HUES64 (cell line): Measurements from ENCODE around the gene RALGPS2.

Experiments used
- H3K27ac ChIP-seq: 2 replicates; pipeline ENCODE4 v1.7.0; 2013; ENCODE audit warnings: low read depth, low read length, inconsistent platforms
- H3K27me3 ChIP-seq: 2 replicates; pipeline ENCODE4 v1.6.1; 2013; ENCODE audit warnings: mild to moderate bottlenecking, low read length; ENCODE audit not compliant: insufficient read depth
- H3K36me3 ChIP-seq: 2 replicates; pipeline ENCODE4 v1.6.1; 2013; ENCODE audit warnings: mild to moderate bottlenecking, low read length; ENCODE audit not compliant: insufficient read depth
- H3K4me1 ChIP-seq: 2 replicates; pipeline ENCODE4 v1.6.1; 2013; ENCODE audit warnings: mild to moderate bottlenecking, low read length, moderate library complexity; ENCODE audit not compliant: insufficient read depth
- H3K4me3 ChIP-seq: 2 replicates; pipeline ENCODE4 v1.5.1; 2013; ENCODE audit warnings: mild to moderate bottlenecking, low read length, moderate library complexity
- H3K9ac ChIP-seq: 2 replicates; pipeline ENCODE4 v1.6.1; 2013; ENCODE audit warnings: mild to moderate bottlenecking, low read depth, low read length
- H3K9me3 ChIP-seq: 2 replicates; pipeline ENCODE4 v1.6.1; 2013; ENCODE audit warnings: low read depth, low read length; ENCODE audit not compliant: insufficient read depth
- WGBS: fragments of 150-250, 120-280 bp; methylation state at CpG from one replicate; pipeline ENCODE4 v1.1.7; 2013; ENCODE audit warnings: missing lambda C conversion rate; 5-methylcytosine and 5-hydroxymethylcytosine counted together

Gene RALGPS2

DNA sequence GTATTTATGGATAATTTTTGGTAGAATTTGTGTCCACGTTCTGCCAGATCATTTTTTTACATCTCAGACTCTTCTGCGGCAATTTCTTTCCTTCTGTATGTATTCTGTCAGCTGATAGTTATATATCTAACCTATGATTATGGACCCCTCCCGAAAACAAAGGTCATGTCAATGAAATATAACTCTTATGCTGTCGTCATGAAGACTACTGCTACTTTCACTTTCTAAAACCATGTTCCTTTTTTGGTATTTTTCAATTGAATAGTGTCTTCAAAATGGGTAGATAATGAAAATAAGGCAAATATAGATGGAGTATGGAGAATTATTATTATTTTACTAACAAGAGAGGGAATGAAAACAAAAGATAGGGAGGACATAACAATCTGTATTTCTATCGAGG, 142.6 kb downstream of the RALGPS2 start:
- WGBS = 95% methylated on average over 4 of the region's 5 CpGs
- peaks cover 44% of the 10 kb centered on the region for H3K4me1 ChIP-seq
- H3K27ac ChIP-seq = no peak overlapping the region
- H3K9ac ChIP-seq = no peak overlapping the region
- H3K9me3 ChIP-seq = no peaks in the 10 kb centered on the region
- no peak overlapping the region for H3K4me3 ChIP-seq
- H3K36me3 ChIP-seq = no peaks in the 10 kb centered on the region
- H3K27me3 ChIP-seq = no peaks in the 10 kb centered on the region

DNA sequence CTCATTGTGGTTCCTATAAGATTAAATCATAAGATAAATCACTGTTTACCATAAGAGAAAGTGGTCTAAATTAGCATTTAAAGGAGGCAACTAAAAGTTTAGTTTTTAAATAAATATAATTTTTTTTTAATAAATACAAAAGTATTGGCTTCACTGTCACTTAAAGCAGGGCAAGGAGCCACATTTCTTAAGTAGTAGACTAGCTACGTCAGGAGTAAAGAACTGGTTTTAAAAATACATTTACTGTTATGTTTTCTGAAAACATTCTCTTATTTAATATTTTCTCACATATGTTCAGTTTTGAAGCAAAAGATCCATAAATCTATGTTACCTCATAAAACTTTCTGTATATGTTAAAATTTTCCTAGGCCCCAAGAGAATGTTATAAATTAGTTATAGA, 143.7 kb downstream of the RALGPS2 start:
- peaks cover 44% of the 10 kb centered on the region for H3K4me1 ChIP-seq
- peak overlapping the region; percentile 69; the same call in 1 of the 2 replicates for H3K27ac ChIP-seq
- no peaks in the 10 kb centered on the region for H3K36me3 ChIP-seq
- no peaks in the 10 kb centered on the region for H3K9me3 ChIP-seq
- no peak overlapping the region for H3K9ac ChIP-seq
- H3K4me3 ChIP-seq = peak overlapping the region; percentile 9; the same call in 1 of the 2 replicates
- H3K27me3 ChIP-seq = no peaks in the 10 kb centered on the region
- no CpG with 5 or more reads among the region's 1 CpG for WGBS

DNA sequence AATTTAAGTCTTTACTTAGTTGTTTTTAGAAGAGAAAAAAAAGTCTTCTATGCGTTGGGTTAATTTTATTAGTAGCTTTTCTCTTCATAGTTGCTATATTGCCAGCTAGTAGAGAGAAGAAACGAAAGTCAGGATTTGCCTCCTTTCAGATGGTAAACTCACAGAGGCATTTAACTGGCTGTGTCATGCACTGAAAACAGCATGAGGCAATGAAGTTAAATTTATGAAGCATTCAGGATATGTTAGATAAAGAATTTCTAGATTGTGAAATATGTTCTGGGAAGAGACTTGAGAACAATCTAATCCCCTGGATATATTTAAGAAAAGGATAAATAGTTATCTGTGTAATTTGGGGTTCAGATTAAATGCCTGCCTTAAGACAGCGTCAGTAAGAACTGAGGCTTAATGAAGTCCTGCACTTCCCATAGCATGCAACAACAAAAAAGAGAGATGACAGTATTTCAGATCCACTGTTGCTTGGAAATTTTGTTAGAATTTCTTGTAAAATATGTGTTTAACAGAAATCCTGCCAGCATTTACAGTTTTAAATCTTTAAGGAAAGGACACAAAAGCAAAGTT, 144.2 kb downstream of the RALGPS2 start:
- peak overlapping the region; percentile 9; the same call in 1 of the 2 replicates for H3K4me3 ChIP-seq
- no peaks in the 10 kb centered on the region for H3K27me3 ChIP-seq
- H3K27ac ChIP-seq = peak overlapping the region; percentile 69; the same call in 1 of the 2 replicates

DNA sequence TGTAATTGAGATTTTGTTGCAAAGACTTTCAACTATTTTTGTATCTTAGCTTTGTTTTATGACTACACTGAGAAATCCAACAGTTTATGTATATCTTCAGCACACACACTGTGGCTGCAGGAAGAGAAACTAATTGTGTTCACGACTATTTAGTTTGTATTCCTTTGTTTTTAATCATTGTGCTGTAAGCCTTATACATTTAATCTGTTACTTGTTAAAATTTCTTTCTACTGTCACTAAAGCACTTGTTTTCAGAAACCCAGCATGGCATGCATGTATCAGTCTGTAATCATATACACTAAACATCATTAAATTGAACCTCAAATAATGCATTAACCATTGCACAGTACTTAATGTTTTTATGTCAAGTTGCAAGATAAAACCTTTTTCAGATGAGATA, 145.2 kb downstream of the RALGPS2 start:
- Histone ChIP-seq H3K4me3 (no peak overlapping the region), H3K9ac (no peak overlapping the region), H3K27ac (no peak overlapping the region), H3K4me1 (peaks cover 41% of the 10 kb centered on the region), H3K9me3 (no peaks in the 10 kb centered on the region), H3K36me3 (no peaks in the 10 kb centered on the region), H3K27me3 (no peaks in the 10 kb centered on the region)
- WGBS = no CpG with 5 or more reads among the region's 1 CpG

More for the DNA sequence above, 144.2 kb downstream of the RALGPS2 start:
- Histone ChIP-seq H3K4me1 (peaks cover 43% of the 10 kb centered on the region), H3K9ac (no peak overlapping the region), H3K9me3 (no peaks in the 10 kb centered on the region), H3K36me3 (no peaks in the 10 kb centered on the region)
- WGBS = 26% methylated on average over 3 of the region's 3 CpGs

DNA sequence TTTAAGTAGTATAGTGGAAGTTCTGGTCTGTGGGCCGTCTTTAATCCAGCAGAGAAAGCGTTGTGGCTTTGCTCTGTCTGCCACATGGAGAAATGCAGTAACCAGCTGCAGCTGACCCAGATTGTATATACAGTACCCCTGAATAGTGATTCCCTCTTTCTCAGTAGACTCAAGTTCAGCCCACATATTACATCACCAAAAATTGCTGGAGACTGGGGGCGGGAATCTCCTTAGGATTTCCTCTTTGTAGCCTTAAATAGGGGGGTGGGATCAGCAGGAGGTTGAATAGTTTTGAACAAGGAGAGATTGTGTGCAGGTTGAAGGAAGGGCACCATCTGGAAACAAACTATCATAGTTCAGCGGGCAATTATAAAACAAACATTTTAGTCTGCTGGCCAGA, 145.9 kb downstream of the RALGPS2 start, which contains the start of gene ANGPTL1:
Gene ANGPTL1, minus strand, starts transcription at position 134 of the 400 bp plus-strand sequence. CDS start 5,301 bp downstream, outside the sequence.
- no peak within 1 kb of the TSS for H3K4me3 ChIP-seq
- H3K9me3 ChIP-seq = no peaks in the 10 kb centered on the region
- no peaks in the 10 kb centered on the region for H3K36me3 ChIP-seq
- H3K27ac ChIP-seq = peak within 1 kb of the TSS; percentile 39
- H3K27me3 ChIP-seq = no peaks in the 10 kb centered on the region
- H3K4me1 ChIP-seq = peaks cover 41% of the 10 kb centered on the region
- H3K9ac ChIP-seq = peak within 1 kb of the TSS; percentile 8; the same call in 1 of the 2 replicates
- WGBS = 57% methylated on average over 4 of the region's 4 CpGs

DNA sequence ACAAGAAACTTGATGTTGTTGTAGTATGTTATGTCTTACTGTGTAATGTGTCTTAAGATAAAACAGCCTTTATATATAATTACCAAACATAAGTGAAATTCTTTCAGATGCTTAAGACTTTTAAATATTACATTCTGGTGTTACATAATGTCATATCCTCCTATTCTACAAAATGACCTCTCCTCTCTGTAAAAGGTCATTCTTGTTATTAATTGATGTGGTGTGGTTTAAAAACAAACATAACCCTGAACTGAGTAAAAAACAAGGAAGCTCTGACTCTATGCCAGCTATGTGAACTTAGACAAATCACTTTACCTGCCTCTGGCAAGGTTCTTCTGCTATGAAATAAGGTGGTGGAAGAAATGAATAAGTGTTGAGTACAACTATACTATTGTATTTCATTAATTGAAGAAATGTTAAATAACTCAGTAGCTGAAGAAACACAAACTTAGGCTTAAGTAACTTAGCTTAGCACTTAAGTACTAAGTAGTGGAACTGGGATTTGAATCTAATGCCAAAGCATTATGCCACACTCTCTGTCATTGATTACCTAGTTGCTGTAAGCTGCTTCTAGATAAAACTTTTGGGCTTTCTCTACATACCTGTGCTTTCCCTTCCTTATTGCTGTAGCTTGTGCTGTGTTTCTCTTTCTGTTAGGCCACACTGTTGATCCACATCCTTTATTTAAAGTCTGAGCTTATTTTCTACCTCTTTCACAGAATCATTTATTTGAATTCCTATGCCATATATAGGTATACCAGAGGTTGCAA, 146.7 kb downstream of the RALGPS2 start:
- Histone ChIP-seq H3K4me1 (peaks cover 41% of the 10 kb centered on the region), H3K36me3 (no peaks in the 10 kb centered on the region), H3K27ac (peak overlapping the region; percentile 39; the same call in 1 of the 2 replicates), H3K4me3 (no peak overlapping the region), H3K9me3 (no peaks in the 10 kb centered on the region), H3K9ac (0 out of 2 replicates have a peak overlapping the region, but pooled peaks have one; percentile 8), H3K27me3 (no peaks in the 10 kb centered on the region)

DNA sequence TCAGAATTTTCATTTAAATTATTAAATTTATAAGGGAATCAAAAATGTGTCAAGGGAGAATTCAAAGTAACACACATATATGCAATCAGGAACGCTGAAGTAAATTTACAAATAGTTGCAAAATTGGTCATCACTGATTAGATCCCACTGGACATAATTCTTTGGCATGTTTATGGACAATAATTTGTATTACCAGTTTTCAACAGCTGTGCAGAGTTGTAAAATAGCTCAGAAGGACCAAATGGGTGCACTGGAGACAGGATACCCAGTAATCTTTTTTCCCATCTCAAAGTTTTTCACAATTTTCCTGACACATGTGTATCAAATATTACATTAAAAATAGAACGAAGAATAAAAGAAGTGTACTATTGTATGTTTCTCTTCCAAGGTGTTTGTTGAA, 149.9 kb downstream of the RALGPS2 start:
- Histone ChIP-seq H3K9ac (no peak overlapping the region), H3K36me3 (peaks cover 5% of the 10 kb centered on the region; the same call in 1 of the 2 replicates), H3K4me3 (no peak overlapping the region), H3K9me3 (no peaks in the 10 kb centered on the region), H3K27ac (no peak overlapping the region), H3K4me1 (peaks cover 21% of the 10 kb centered on the region), H3K27me3 (no peaks in the 10 kb centered on the region)
- 98% methylated on average over 2 of the region's 2 CpGs for WGBS

DNA sequence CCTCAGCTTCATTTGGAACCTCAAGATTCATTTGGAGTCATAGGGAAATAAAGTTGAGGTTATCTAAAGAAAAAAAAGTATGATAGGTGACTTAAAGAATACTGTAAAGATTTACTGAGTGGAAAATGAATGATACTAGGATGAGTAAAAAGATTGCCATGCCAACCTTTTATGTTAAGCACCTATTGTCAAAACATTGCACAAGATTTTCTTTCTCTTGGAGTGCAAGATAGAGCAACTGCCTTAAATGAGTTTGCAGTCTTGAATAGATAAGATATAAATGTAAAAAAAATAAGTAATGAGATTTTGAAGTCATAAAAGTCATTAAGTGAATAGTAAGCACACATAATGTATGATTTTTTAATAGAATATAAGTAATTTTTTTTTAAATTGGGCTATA, 150.9 kb downstream of the RALGPS2 start:
- H3K36me3 ChIP-seq = peaks cover 6% of the 10 kb centered on the region
- peaks cover 11% of the 10 kb centered on the region for H3K4me1 ChIP-seq
- H3K9ac ChIP-seq = no peak overlapping the region
- no peak overlapping the region for H3K4me3 ChIP-seq
- no peaks in the 10 kb centered on the region for H3K27me3 ChIP-seq
- no peaks in the 10 kb centered on the region for H3K9me3 ChIP-seq
- H3K27ac ChIP-seq = no peak overlapping the region

DNA sequence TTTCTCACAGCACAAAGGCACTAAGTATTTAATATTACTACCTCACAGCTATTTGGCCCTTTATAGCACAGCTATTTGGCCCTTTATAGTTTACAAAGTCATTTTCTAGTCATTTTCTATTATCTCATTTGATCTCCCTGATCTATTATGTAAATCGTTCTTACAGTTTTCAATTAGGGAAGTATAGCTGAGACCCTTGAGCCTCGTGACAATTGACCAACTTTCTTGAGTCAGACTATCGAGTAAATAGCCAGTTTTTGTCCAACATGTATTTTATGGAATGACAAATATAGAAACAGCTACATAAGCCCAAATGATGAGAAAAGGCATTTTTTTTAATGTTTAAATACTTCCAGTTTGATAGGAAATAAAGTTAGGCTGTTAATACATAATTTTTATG, 152.9 kb downstream of the RALGPS2 start:
- Histone ChIP-seq H3K9ac (no peak overlapping the region), H3K9me3 (no peaks in the 10 kb centered on the region), H3K4me1 (no peaks in the 10 kb centered on the region), H3K27me3 (no peaks in the 10 kb centered on the region), H3K4me3 (no peak overlapping the region), H3K27ac (no peak overlapping the region), H3K36me3 (peaks cover 10% of the 10 kb centered on the region)
- 91% methylated on average over 3 of the region's 3 CpGs for WGBS

DNA sequence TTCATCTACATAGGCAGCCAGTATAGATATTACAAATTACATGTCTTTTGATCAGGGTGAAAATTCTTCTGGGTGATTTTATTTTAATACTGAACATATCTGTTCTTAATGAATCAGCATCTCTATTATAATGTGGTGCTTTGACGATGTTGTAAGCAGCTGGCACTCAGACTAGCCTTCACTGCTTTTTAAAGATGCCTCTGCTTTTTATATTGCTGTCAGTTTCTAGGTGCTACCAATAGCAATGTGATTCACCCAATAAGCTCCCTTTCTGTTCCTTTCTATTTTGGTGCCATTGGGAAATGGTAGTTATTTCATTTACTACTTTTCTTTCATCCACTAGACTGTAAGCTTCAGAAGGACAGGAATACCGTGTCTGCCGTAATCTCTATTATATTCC, 156.9 kb downstream of the RALGPS2 start:
- no peak overlapping the region for H3K27ac ChIP-seq
- no peak overlapping the region for H3K4me3 ChIP-seq
- no peaks in the 10 kb centered on the region for H3K4me1 ChIP-seq
- no peaks in the 10 kb centered on the region for H3K9me3 ChIP-seq
- no peaks in the 10 kb centered on the region for H3K27me3 ChIP-seq
- no peak overlapping the region for H3K9ac ChIP-seq
- H3K36me3 ChIP-seq = peaks cover 35% of the 10 kb centered on the region
- 96% methylated on average over 3 of the region's 3 CpGs for WGBS

DNA sequence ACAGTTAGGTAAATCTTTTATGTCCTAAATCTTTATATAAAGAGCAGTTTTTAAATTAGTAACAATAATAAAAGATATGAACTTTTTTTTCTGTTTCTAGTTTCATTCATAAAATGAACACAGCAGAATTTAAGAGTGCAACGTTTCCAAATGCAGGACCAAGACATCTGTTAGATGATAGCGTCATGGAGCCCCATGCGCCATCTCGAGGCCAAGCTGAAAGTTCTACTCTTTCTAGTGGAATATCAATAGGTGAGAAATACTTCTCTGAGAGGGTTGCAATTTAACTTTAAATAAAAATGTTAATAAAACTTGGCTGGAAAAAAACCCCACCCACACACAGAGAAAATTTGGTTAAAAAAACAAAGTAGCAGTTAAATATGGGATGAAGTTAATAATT, 160.8 kb downstream of the RALGPS2 start:
- WGBS = 96% methylated on average over 4 of the region's 4 CpGs
- Histone ChIP-seq H3K4me3 (no peak overlapping the region), H3K9ac (no peak overlapping the region), H3K9me3 (no peaks in the 10 kb centered on the region), H3K27me3 (no peaks in the 10 kb centered on the region), H3K27ac (no peak overlapping the region), H3K36me3 (peaks cover 63% of the 10 kb centered on the region), H3K4me1 (no peaks in the 10 kb centered on the region)
